ENCODE results near the gene ATF2.

The ATF2 gene

DNA sequence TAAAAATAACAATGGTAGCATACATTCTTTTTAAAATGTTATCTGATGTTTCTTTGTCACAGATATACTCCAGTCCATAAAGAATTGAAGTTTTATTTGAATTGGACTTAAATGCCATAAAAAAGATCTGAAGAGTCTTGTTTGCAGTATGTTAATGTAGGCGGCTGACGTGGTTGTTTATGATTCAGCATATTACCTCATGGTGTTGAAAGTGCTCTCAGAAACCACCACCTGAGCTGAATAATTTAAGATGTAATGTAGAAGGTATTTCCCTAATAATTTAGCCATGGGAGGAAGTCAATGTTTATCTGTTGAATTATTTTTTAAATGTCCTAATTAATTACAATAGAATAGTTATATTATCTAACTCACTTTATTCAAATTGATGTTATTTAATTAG, 104.3 kb downstream of the ATF2 start:
- no peak for DNase-seq (ENCODE audit: extremely low read depth, low read depth)
- TF ChIP-seq, protein P1, sequence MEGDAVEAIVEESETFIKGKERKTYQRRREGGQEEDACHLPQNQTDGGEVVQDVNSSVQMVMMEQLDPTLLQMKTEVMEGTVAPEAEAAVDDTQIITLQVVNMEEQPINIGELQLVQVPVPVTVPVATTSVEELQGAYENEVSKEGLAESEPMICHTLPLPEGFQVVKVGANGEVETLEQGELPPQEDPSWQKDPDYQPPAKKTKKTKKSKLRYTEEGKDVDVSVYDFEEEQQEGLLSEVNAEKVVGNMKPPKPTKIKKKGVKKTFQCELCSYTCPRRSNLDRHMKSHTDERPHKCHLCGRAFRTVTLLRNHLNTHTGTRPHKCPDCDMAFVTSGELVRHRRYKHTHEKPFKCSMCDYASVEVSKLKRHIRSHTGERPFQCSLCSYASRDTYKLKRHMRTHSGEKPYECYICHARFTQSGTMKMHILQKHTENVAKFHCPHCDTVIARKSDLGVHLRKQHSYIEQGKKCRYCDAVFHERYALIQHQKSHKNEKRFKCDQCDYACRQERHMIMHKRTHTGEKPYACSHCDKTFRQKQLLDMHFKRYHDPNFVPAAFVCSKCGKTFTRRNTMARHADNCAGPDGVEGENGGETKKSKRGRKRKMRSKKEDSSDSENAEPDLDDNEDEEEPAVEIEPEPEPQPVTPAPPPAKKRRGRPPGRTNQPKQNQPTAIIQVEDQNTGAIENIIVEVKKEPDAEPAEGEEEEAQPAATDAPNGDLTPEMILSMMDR (IDR thresholded peaks at IDR 0.05; ENCODE audit: low read depth, low read length) = no peak

DNA sequence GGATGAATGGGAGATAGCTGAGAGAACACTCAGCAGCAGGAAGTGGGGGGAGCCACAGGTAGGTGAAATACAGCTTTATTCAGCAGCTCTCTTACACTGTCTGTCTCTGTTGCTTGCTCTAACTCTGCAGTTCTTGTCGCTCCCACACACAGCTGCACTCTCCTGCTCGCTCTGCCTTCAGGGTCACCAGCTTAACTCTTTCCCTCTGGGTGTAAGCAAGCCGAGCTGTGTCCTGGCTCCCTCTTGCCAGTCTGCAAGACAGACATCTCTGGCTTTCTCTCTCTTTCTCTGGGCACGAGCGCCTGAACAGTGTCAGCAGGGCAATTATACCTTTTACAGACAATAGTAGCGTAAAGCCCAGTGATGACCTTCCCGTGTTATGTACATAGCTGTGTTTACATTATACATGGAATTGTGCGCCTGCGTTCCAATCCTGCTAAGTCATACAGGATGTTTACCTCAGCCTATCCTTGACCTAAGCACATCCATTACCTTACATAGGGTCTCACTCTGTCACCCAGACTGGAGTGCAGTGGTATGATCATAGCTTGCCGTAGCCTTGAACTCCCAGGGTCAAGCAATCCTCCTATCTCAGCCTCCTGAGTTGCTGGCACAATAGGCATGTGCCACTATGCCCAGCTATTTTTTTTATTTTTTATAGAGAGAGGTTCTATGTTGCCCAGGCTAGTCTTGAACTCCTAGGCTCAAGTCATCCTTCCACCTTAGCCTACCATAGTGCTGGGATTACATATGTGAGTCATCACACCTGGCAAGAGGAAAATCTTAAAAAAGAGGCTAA, 105.0 kb downstream of the ATF2 start:
- DNase-seq (ENCODE audit: extremely low read depth, low read depth) = no peak
- TF ChIP-seq, protein P1 (IDR thresholded peaks at IDR 0.05; ENCODE audit: low read depth, low read length) = no peak

DNA sequence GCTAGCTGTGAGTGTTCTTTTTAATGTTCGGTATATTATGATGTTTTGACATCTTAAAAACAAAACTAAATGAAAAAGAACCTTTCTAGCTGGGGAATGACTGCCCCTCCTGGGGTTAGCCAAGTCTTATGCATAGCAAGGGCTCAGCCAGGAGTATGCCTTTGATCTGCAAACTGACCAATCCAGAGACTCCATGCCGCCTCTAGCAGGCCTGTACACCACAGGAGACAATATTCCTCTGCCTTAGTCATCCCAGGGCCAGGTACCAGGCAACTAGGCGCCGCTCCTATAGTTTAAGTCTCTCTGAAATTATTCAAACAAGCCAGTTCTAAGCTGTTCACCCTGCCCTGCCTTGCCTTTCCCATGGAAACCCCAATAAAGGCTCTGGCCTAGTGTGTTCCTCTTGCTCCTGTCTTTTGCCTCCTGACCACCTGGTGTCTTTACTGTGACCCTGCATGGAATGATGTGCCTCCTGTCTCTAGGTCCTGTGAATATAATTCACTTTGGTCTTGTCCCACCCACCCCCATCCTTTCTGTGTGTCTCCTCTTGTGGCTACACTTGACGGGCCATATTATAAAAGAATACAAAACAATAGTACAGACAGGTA, 110.8 kb downstream of the ATF2 start:
- no peak for DNase-seq (ENCODE audit: extremely low read depth, low read depth)
- TF ChIP-seq, protein P1 (IDR thresholded peaks at IDR 0.05; ENCODE audit: low read depth, low read length) = no peak

DNA sequence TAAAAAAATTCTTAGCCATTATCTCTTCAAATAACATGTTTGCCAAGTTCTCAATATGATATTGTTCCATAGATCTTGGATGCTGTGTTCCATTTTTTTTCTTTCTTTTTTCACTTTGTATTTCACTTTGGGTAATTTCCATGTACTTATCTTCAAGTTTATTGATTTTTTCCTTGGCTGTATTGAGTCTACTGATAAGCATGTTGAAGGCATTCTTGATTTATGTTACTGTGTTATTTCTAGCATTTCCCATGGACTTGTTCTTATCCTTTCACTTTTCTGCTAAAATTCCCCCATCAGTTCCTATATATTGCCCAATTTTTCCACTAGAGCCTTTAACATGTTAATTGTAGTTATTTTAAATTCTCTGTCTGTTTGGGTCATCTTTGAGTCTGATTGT, 112.0 kb downstream of the ATF2 start:
- TF ChIP-seq, protein P1 (IDR thresholded peaks at IDR 0.05; ENCODE audit: low read depth, low read length) = no peak
- DNase-seq (ENCODE audit: extremely low read depth, low read depth) = no peak

DNA sequence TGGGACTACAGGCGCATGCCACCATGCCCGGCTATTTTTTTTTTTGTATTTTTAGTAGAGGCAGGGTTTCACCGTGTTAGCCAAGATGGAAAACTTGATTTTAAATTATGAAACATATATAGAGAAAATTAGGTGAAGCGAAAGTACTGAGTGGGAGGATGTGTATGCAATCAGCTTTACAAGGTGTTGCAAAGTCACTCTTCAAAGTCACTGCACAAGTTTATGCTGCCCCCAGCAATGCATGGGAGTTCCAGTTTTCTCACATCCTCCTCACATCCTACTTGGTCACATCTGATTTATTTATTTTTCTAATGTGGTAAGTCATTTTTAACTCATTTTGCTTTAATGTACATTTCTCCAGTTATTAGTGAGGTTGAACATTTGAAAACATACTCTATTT, 113.7 kb downstream of the ATF2 start:
- TF ChIP-seq, protein P1 (IDR thresholded peaks at IDR 0.05; ENCODE audit: low read depth, low read length) = no peak
- no peak for DNase-seq (ENCODE audit: extremely low read depth, low read depth)

DNA sequence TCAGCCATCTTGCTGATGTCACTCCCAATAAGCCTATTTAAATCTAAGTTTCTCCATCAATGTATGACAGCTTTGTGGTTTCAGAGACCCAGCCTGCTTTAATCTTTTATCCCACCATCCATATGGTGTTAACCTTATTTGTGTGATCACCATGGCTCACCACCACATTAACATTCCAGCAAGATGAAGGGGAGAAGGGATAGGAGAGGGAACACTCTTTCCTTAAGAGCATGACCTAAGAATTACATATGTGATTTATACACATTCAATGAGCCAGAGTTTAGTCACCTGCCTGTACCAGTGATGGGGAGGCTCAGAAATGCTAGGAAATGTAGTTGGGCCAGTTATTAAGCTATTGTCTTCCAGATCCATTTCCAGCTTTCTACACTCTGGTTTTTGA, 118.3 kb downstream of the ATF2 start:
- DNase-seq (ENCODE audit: extremely low read depth, low read depth) = no peak
- TF ChIP-seq, protein P1 (IDR thresholded peaks at IDR 0.05; ENCODE audit: low read depth, low read length) = no peak

DNA sequence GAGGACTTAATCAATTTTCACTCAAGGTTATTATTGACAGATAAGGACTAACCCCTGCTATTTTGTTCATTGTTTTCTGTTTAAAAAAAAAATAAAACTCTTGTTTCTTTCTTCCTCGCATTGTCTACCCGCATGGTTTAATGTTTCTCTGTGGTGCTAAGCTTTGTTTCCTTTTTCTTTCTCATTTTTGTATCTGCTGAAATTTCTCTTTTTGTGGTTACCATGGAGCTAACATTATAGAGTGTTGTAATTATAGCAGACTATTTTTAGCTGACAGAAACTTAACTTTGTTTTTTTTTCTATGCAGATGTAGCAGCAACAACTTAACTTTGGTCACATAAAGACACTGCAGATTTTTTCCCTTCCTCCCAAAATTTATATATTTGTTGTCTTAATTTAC, 119.7 kb downstream of the ATF2 start:
- TF ChIP-seq, protein P1 (IDR thresholded peaks at IDR 0.05; ENCODE audit: low read depth, low read length) = no peak
- no peak for DNase-seq (ENCODE audit: extremely low read depth, low read depth)

All from AG09319 (cell line).